GM18909 (cell line): Measurements from ENCODE around the gene TGM3.

Source experiments
- ATAC-seq: cut with Tn5 transposase; IDR thresholded peaks from one replicate; pipeline ENCODE4 v1.9.1; 2021; ENCODE audit warnings: mild to moderate bottlenecking; ENCODE audit not compliant: unreplicated experiment, poor library complexity

TGM3 gene

GRCh38 chr20:2373098-2373497, 77.3 kb downstream of the TGM3 start:
- ATAC-seq, result no peak

GRCh38 chr20:2374346-2375125, 78.7 kb downstream of the TGM3 start:
- ATAC-seq, result no peak

- no peak for ATAC-seq
Measured at GRCh38 chr20:2378893-2379292, 83.1 kb downstream of the TGM3 start.

GRCh38 chr20:2379511-2380229, 83.9 kb downstream of the TGM3 start:
- no peak for ATAC-seq

- ATAC-seq, result no peak
Measured at GRCh38 chr20:2380601-2381000, 84.8 kb downstream of the TGM3 start, which contains the start of gene TGM6. TSS of gene TGM6 (plus strand) at chr20:2380901. CDS start at chr20:2380969, 68 bp downstream.

DNA sequence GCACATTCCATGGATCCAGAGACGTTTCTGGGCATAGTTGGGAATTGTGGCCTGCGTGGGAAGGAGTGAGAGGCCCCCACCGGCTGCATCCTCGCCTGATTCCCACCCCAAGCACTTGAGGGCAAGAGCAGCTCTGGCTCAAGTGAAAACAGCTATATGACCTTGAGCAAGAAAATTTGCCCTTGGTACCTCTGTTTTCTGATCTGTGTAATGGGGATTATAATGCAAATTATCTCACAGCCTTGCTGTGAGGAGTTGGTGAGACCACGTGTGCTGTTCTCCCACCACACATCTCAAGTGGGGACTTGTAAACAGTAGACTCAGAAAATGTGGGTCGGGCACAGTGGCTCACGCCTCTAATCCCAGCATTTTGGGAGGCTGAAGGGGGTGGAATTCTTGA, 85.5 kb downstream of the TGM3 start:
- ATAC-seq, result no peak

DNA sequence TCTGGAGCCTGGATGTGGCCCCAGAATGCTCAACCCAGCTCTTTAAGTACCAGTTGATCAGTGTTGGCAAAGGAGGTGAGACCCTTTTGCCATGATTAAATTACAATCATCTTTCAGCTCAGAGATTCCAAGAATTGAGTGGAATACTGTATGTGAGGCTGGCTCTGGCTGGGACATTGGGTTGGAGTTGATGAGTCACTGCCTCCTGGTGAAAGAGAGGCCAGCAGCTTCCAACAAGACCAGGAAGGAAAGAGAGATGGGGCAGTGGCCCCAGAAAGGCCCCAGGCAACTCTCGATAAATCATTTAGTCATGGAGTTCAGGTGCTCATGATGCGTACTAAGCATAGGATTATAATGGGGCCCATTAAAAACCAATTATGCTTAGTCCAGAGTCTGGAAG, 87.0 kb downstream of the TGM3 start:
- ATAC-seq, result no peak

- ATAC-seq, result no peak
Measured at GRCh38 chr20:2385026-2385425, 89.2 kb downstream of the TGM3 start.

DNA sequence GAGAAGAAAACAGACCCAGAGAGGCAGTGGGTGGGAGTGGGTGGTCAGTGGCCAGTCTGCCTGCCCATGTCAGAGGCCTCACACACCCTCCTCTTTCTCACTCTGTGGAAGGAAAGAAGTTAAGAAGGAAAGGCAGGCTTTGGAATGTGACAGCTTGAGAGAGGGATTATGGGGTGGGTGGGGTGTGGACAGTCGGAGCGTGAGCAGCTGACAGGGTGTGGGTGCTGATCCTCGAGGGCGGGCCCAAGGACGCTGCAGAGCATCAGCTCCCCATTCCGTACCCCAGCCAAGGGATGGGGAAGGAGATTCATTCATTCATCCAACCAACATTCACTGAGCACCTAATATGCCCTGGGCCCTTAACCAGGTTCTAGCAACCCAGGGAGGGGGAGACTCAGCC, 89.7 kb downstream of the TGM3 start:
- ATAC-seq, result no peak

DNA sequence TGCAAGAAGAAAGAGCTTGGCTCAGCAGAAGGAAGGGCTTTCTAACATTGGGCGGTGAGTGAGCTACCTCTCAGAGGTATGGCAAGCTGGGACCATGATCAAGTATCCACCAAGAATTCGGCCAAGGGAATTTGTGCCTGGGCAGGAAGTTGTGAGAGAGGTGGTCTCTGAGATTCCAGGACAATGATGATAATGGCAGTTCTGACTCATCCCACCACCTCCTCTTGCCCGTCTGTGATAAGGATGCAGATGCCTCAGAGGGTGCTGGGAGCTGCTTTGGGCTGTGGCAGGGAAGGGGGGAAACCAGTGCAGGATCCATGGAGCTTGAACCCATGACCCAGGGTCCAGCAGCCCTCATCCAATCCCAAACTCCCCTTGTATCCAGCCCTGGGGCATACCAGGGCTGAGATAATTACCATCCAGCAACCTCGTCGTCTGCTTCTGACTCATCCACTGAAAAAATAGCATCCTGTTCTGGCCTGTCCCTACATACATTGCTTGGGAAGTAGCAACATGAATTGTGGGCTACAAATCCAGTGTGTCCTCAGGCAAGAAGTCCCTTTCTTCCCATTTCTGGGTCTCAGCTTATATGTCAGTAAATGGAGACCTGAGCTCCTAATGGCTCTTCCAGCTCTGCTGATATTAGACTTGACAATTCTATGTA, 90.8 kb downstream of the TGM3 start:
- ATAC-seq, result no peak

DNA sequence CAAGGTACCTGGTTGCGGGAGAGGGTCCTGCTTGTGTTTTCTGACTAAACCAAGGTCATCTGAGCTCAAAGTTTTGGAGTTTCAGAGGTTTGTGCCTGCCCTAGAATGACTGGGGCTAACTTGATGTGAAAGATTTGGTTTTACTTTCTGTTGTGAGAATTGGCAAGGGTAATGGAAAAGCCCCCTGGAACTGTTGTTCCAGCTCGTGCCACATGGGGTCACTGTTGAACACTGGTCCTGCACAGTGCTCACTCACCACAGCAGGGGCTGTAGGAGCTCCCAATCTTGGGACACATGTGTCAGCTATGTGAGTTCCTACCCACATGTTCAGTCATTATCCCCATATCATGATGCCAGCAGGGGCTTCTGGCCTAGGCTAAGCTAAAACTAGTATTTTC, 91.4 kb downstream of the TGM3 start:
- ATAC-seq, result no peak

DNA sequence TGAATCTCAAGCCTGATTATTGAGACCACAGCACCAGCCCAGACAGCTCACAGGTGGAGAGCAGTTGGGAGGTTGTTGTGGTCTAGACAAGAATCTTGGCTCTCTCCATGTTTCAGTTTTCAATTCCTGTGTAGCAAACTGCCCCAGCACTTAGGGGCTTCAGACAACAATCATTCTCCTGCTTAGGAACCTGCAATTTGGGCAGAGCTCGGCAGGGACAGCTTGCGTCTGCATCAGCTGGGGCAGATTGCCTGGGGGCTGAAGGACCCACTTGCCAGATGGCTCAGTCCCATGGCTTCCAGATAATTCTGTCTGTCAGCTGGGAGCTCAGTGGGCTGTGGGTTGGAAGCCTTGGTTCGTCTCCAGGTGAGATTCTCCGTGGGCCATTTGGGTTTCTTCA, 91.8 kb downstream of the TGM3 start:
- ATAC-seq, result no peak
